NCI-H1092 (cell line): ENCODE results near the gene H2BK1.
A peak's percentile ranks its signal among the peaks of the same experiment; 100 is the strongest.

Experiments
- DNase-seq: peaks from one replicate; lab custom pipeline; 2025; lab: John Stamatoyannopoulos, UW

Gene H2BK1

DNA sequence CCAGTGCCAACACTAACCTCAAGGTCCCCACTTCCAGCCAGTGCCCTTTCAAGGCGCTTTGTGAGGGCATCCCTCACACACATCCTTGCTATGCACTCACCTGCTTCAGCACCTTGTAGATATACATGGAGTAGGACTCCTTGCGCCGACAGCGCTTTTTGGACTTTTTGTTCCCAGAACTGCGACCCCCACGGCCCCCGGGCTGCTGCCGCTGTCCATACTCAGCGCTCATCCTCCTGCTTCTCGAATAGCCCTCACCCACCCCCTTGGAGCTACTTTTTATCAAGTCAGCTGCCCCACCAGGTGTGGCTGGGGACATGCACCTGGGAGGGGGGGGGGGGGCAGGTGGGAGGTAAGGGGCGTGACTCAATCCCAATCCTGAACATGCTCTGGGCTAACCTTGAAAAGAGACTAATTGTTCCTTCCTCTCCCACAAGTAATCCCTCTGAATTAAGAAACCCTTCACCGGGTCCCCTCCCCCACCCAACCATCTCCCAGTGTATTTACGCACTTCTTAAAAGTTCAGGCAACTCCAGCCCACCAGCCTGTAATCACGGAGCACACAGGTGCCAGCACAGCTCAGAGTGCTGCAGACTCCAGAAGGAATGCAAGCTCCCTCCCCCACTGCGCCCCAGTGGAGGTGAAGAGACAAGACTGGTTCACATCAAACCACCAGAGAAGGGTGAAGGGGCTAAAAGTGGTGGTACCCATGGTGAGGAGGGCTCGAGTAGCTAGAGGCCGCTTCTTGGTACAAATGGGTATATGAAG lies at the start of gene H2BK1:
H2BK1 (minus strand) TSS at position 402 of the 768 bp plus-strand sequence; CDS start at position 232, 170 bp downstream.
- DNase-seq = no peak

GRCh38 chr7:151257990-151258389 lies 47.7 kb upstream of the H2BK1 start:
- DNase-seq = no peak

DNA sequence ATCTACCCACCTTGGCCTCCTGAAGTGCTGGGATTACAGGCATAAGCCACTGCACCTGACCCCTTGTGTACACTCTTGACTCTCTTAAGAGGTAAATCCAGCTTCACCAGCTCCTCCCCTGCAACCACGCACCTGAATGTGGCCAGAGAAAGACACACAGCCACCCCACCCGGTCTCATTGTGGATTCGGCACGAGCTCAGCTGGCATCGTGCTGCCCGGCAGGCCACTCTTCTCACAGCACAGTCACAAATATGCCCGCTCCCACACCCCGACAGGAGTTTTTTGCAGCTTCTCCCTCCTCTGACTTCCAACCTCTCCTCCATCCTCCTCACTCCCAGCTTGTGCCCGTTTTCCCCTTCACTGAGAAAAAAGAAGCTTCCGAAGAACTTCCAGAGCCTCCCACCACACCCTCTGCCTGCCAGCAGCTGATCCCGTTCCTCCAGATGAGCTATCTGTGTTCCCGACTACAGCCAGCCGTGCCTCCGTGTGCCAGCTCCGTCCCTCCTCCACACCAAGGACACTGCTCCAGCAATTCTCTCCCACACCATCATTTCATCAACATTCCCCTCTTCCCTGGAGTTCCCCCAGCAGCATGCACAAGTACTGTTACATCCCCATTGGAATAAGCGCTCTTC lies 46.2 kb upstream of the H2BK1 start:
- no peak for DNase-seq

DNA sequence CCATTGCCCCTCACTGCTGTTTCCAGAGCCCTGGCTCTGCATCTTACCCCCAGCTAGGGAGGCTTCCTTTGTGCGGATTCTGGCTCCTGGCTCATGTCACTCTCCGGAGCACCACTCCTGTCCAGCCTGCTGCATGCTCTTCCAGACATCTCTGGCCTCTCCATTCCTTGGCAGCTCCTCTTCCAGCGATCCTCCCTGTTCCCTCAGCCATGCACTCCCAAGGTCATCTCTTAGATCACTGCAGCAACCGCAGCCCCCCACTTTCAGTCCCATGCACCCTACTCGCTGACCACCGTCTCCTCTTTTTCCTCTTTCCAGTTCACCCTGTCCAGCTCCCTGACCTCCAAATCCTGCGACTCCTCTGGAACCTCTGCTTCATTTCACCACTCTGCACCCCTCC lies 45.1 kb upstream of the H2BK1 start:
- DNase-seq = no peak

DNA sequence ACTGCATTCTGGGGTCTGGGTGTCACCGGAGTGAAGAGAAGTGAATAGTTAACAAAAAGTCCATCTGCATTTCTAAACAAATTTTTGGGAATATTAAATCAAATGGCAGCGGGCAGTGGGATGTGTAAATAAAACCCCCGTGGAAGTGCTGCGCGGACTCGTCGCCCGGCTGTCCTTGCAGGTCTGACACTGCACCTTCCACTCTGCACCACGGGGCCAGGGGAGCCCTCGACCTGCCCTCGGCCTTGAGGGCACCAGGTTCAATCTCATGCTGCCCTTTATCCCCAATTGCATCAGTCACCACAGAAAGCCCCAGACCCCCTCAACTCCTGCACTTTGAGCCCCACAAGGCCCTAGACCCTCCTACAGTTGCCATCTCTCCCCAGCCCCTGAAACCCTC lies 44.6 kb upstream of the H2BK1 start:
- no peak for DNase-seq

- no peak for DNase-seq
Observed at GRCh38 chr7:151254316-151254715, 44.0 kb upstream of the H2BK1 start.

GRCh38 chr7:151252961-151253711 lies 42.8 kb upstream of the H2BK1 start:
- no peak for DNase-seq

DNA sequence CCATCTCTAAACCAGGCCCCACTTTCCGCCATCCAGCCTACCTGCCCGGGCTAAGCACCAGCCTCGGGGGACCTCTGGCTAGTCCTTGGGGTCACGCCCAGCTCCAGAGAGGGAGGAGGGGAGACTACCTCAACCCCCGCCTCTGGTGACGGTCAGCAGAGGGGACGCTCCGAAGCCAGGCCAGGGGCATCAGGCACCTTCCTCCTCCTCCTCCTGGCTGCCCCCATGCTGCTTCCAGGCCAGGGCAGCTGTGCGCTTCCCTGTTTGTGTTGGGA lies 42.2 kb upstream of the H2BK1 start:
- no peak for DNase-seq

- peak; percentile 60 for DNase-seq
Observed at GRCh38 chr7:151251689-151252560, 41.6 kb upstream of the H2BK1 start.

DNA sequence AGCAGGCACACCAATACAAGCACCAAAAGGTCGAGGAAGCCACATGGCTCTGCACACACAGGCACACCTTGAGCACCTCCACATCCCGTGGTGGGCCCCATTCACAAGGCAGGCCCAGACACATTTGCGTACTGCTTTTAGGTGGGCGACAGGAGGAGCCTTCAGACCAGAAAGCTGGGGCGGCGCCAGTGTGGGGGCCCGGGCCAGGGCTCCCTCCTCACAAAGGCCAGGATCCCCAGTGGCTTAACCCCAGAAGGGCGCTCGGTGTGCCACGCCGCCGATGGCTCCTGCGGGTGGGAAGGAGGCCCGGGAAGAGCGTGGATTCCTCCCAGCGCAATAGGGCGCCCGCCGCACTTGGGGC lies 41.0 kb upstream of the H2BK1 start:
- no peak for DNase-seq

GRCh38 chr7:151250181-151251132 lies 40.2 kb upstream of the H2BK1 start:
- DNase-seq = no peak

GRCh38 chr7:151249732-151250072 lies 39.4 kb upstream of the H2BK1 start:
- no peak for DNase-seq

DNA sequence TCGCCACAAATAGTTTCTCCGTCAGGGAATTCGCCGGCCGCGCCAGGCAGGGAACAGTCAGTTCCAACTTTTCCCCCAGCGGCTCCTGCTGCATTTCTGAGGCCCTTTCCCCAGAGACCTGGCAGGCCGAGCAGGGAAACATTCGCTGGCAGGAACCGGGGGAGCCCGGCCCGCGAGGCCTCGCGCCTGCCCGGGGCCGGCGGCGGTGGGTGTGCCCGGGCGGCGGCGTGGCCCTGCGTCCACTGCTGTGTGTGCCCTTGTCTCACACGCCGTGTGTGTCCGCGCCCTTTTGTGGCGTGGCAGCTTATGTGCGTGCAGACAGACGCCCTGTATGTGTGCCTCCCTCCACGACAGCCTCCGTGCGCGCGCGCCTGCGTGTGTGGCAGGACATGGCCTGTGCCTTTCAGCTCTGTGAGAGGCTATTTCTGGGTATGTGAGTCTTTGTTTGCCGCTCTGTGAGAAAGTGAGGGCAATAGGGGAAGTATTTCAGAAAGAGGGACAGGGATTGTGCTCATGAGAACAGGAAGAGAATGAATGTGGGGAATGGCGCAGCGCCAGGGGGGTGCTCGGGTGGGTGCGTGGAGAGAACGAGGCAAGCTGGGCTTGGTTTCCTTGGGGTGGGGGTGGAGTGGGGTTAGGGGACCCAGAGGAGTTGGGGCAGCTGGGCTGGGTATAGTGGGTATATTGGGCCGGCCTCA lies 38.9 kb upstream of the H2BK1 start:
- no peak for DNase-seq

GRCh38 chr7:151248346-151249033 lies 38.2 kb upstream of the H2BK1 start, which contains the start of gene SMARCD3:
SMARCD3 (minus strand) TSS chr7:151248694; CDS start chr7:151248562, 132 bp downstream.
- no peak for DNase-seq

GRCh38 chr7:151247611-151248345 lies 37.5 kb upstream of the H2BK1 start:
- DNase-seq = no peak

GRCh38 chr7:151246851-151247580 lies 36.7 kb upstream of the H2BK1 start:
- DNase-seq = no peak

DNA sequence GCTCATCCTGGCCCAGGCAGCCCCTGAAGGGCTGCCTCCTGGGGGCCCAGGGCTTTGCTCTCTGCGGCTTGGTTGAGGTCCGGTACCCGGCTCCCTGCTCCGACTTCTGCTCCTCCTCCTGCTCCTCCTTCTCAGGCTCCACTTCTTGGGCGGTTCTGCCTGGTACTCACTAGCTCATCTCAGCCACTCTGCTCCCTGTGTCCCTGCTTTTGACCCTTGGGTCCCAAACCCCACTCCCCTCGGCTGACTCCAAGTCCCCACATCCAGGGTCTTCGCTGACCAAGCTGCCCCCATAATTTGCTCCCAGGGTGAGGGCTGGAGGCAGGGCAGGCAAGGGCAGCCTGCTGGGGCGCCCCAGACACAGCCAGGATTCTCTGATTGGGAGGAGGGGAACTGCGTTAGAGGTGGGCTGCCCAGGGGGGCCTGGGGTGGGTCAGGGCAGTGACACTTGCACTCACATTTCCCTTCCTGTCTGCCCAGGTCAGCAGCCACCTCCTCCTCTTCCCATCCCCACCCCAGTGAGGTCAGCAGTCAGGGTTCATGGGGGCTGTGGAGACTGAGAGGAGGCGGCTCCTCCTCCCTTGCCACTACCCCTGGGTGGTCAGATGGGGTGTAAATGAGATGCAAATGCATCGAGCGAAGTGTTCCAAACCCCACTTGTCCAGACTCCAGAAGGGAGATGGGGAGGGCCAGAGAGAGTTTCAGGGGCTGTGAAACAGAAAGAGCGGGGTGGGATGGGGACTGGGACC lies 36.0 kb upstream of the H2BK1 start:
- DNase-seq = no peak
